Liver (tissue), 9 donors: Measurements from ENCODE around the gene KIF26B. TPM values are rescaled to one million over a fixed set of nuclear protein-coding genes. Genes with fewer than 3 reads are reported as not detected.

ENCODE experiments used
- DNase-seq: peaks from one replicate; pipeline ENCODE4 v3.0.0-alpha.2; 2017; ENCODE audit warnings: low spot score
- H3K27ac ChIP-seq, 2 donors: one replicate each; pipeline ENCODE4 v1.7.0; 2013; ENCODE audit warnings: inconsistent platforms in 2 of 2, low read length in 2 of 2, control low read depth in 1 of 2, low read depth in 1 of 2, mild to moderate bottlenecking in 1 of 2
- H3K27me3 ChIP-seq, 4 donors: one replicate each; pipeline versions ENCODE4 v1.6.1 to v1.7.0; 2013; ENCODE audit warnings: low read length in 3 of 4, inconsistent platforms in 1 of 4, mild to moderate bottlenecking in 1 of 4, moderate library complexity in 1 of 4; ENCODE audit not compliant: control insufficient read depth in 4 of 4, insufficient read depth in 4 of 4
- H3K36me3 ChIP-seq, 4 donors: one replicate each; pipeline versions ENCODE4 v1.6.1 to v1.7.0; 2013; ENCODE audit warnings: low read length in 3 of 4, mild to moderate bottlenecking in 3 of 4, low read depth in 1 of 4, moderate library complexity in 1 of 4; ENCODE audit not compliant: control insufficient read depth in 4 of 4, insufficient read depth in 3 of 4
- H3K4me1 ChIP-seq, 4 donors: one replicate each; pipeline versions ENCODE4 v1.6.1 to v1.7.0; 2013; ENCODE audit warnings: low read length in 3 of 4, mild to moderate bottlenecking in 3 of 4, moderate library complexity in 1 of 4; ENCODE audit not compliant: control insufficient read depth in 4 of 4, insufficient read depth in 4 of 4
- H3K4me3 ChIP-seq, 3 donors: one replicate each; pipeline versions ENCODE4 v1.6.1 to v1.7.0; 2013; ENCODE audit warnings: low read length in 3 of 3, control low read depth in 1 of 3, low read depth in 1 of 3, mild to moderate bottlenecking in 1 of 3
- H3K9ac ChIP-seq, 2 donors: one replicate each; pipeline ENCODE4 v1.7.0; 2013; ENCODE audit warnings: low read length in 2 of 2, mild to moderate bottlenecking in 2 of 2, moderate library complexity in 2 of 2, control low read depth in 1 of 2, low read depth in 1 of 2
- H3K9me3 ChIP-seq, 4 donors: one replicate each; pipeline versions ENCODE4 v1.6.1 to v1.7.0; 2013; ENCODE audit warnings: low read length in 3 of 4; ENCODE audit not compliant: control insufficient read depth in 4 of 4
- EGR1 ChIP-seq, 2 donors: IDR thresholded peaks; 2 replicates each; pipeline ENCODE4 v1.6.1; 2016 to 2018; ENCODE audit warnings: antibody characterized with exemption in 2 of 2, low read depth in 2 of 2
- FOXA1 ChIP-seq: IDR thresholded peaks from 2 replicates; pipeline ENCODE4 v1.6.1; 2016; ENCODE audit warnings: antibody characterized with exemption
- GABPA ChIP-seq, 2 donors: IDR thresholded peaks in 1 of 2; conservative IDR thresholded peaks in 1 of 2; 2 replicates each; pipeline ENCODE4 v1.6.1; 2016; ENCODE audit warnings: antibody characterized with exemption in 2 of 2, mild to moderate bottlenecking in 1 of 2, moderate library complexity in 1 of 2
- HNF4A ChIP-seq, 2 donors: conservative IDR thresholded peaks; 2 replicates each; pipeline ENCODE4 v1.6.1; 2016; ENCODE audit warnings: antibody characterized with exemption in 2 of 2, mild to moderate bottlenecking in 2 of 2
- HNF4G ChIP-seq: IDR thresholded peaks from 2 replicates; pipeline ENCODE4 v1.6.1; 2016; ENCODE audit warnings: antibody characterized with exemption
- JUND ChIP-seq, 2 donors: IDR thresholded peaks; 2 replicates each; pipeline ENCODE4 v1.6.1; 2016; ENCODE audit warnings: antibody characterized with exemption in 2 of 2
- NR2F2 ChIP-seq: IDR thresholded peaks from 2 replicates; pipeline ENCODE4 v1.6.1; 2016; ENCODE audit warnings: antibody characterized with exemption
- RAD21 ChIP-seq, 2 donors: IDR thresholded peaks; 2 replicates each; pipeline ENCODE4 v1.6.1; 2016; ENCODE audit warnings: antibody characterized with exemption in 2 of 2, mild to moderate bottlenecking in 2 of 2
- RXRA ChIP-seq, 2 donors: IDR thresholded peaks; 2 replicates each; pipeline ENCODE4 v1.6.1; 2017 to 2018; ENCODE audit warnings: antibody characterized with exemption in 2 of 2, mild to moderate bottlenecking in 1 of 2
- TAF1 ChIP-seq: conservative IDR thresholded peaks from 2 replicates; pipeline ENCODE4 v1.6.1; 2016; ENCODE audit warnings: antibody characterized with exemption, mild to moderate bottlenecking
- YY1 ChIP-seq: IDR thresholded peaks from 2 replicates; pipeline ENCODE4 v1.6.1; 2016; ENCODE audit warnings: antibody characterized with exemption, mild to moderate bottlenecking
- WGBS: extraction: QIAGEN DNeasy Blood & Tissue Kit; methylation state at CpG from one replicate; pipeline ENCODE4 v1.1.7; 2013; 5-methylcytosine and 5-hydroxymethylcytosine counted together
- polyA plus RNA-seq, 2 donors: library from polyadenylated mRNA; stranded (reverse) in 1 of 2; unstranded in 1 of 2; fragments of 200-250 nt in 1 of 2; fragments of >200 nt in 1 of 2; fragmentation: Nextera tagmentation in 1 of 2; extraction: Ambion mirVana in 1 of 2; gene quantifications; one replicate each; pipeline versions ENCODE4 v1.2.1 to v1.2.3, GENCODE V29; 2013 to 2015
- total RNA-seq, 2 donors: library from RNA; depleted of rRNA; stranded (reverse); fragments of >200 nt; gene quantifications; one replicate each; pipeline ENCODE4 v1.2.3, GENCODE V29; 2014
- TF ChIP-seq, protein P1 (sequence below): IDR thresholded peaks from 2 replicates; pipeline ENCODE4 v1.6.1; 2016; ENCODE audit warnings: antibody characterized with exemption, mild to moderate bottlenecking
- TF ChIP-seq, protein P2 (sequence below): IDR thresholded peaks from 2 replicates; pipeline ENCODE4 v1.6.1; 2016; ENCODE audit warnings: antibody characterized with exemption
- TF ChIP-seq, protein P3 (sequence below): fragments of 150-350 bp; IDR thresholded peaks from 2 replicates; pipeline ENCODE4 v1.5.1; 2017; ENCODE audit warnings: improper control_type of control experiment, low read depth, low read length; ENCODE audit not compliant: missing input control
- TF ChIP-seq, protein P4 (sequence below): IDR thresholded peaks from 2 replicates; pipeline ENCODE4 v1.6.1; 2016; ENCODE audit warnings: antibody characterized with exemption
- TF ChIP-seq, protein P5 (sequence below): IDR thresholded peaks from 2 replicates; pipeline ENCODE4 v1.6.1; 2016; ENCODE audit warnings: antibody characterized with exemption
- donor health status: healthy.
- donor health status: healthy.
- donor health status: healthy.
- donor health status: healthy.
- donor health status: healthy.

KIF26B gene
- total and polyA plus RNA-seq, 4 donors: 0.10 to 1.7 (median 0.34) TPM

DNA sequence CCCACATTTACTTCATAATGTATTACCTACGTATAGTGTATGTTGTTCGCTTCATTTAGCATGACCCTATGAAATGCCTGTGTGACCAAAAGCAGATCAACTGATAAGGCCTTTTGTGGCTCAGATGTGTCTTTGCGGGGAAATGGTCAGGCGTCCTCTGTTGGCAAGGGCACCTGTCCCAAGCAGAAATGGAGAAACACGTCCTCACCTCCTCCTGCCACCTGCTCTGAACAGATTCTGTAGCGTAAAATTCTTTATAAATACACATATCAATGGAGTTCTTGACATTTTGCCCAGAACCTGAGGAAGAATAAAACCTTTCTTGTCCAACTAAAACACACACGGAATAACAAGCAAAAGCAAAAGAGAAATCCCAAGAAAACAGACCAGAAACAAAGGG lies 417.9 kb downstream of the KIF26B start:
- H3K9me3 ChIP-seq: no peaks in the 10 kb centered on the region
- H3K27me3 ChIP-seq: no peaks in the 10 kb centered on the region
- no peak overlapping the region for H3K27ac ChIP-seq
- no peaks in the 10 kb centered on the region for H3K4me1 ChIP-seq
- no peaks in the 10 kb centered on the region for H3K36me3 ChIP-seq
- H3K9ac ChIP-seq: no peak overlapping the region
- DNase-seq: no peak
- no peak overlapping the region for H3K4me3 ChIP-seq
- 89% methylated on average over 7 of the region's 7 CpGs for WGBS
- TF ChIP-seq, protein P1, sequence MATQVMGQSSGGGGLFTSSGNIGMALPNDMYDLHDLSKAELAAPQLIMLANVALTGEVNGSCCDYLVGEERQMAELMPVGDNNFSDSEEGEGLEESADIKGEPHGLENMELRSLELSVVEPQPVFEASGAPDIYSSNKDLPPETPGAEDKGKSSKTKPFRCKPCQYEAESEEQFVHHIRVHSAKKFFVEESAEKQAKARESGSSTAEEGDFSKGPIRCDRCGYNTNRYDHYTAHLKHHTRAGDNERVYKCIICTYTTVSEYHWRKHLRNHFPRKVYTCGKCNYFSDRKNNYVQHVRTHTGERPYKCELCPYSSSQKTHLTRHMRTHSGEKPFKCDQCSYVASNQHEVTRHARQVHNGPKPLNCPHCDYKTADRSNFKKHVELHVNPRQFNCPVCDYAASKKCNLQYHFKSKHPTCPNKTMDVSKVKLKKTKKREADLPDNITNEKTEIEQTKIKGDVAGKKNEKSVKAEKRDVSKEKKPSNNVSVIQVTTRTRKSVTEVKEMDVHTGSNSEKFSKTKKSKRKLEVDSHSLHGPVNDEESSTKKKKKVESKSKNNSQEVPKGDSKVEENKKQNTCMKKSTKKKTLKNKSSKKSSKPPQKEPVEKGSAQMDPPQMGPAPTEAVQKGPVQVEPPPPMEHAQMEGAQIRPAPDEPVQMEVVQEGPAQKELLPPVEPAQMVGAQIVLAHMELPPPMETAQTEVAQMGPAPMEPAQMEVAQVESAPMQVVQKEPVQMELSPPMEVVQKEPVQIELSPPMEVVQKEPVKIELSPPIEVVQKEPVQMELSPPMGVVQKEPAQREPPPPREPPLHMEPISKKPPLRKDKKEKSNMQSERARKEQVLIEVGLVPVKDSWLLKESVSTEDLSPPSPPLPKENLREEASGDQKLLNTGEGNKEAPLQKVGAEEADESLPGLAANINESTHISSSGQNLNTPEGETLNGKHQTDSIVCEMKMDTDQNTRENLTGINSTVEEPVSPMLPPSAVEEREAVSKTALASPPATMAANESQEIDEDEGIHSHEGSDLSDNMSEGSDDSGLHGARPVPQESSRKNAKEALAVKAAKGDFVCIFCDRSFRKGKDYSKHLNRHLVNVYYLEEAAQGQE: no peak
- TF ChIP-seq YY1: no peak
- no peak for TF ChIP-seq HNF4G
- no peak for TF ChIP-seq RAD21 (IDR thresholded peaks at IDR 0.05)
- no peak for TF ChIP-seq EGR1 (IDR thresholded peaks at IDR 0.05; ENCODE audit: low read depth in 2 of 2)
- no peak for TF ChIP-seq RXRA (IDR thresholded peaks at IDR 0.05)
- no peak for TF ChIP-seq FOXA1
- TF ChIP-seq, protein P2, sequence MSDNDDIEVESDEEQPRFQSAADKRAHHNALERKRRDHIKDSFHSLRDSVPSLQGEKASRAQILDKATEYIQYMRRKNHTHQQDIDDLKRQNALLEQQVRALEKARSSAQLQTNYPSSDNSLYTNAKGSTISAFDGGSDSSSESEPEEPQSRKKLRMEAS: no peak
- no peak for TF ChIP-seq NR2F2
- TF ChIP-seq, protein P3, sequence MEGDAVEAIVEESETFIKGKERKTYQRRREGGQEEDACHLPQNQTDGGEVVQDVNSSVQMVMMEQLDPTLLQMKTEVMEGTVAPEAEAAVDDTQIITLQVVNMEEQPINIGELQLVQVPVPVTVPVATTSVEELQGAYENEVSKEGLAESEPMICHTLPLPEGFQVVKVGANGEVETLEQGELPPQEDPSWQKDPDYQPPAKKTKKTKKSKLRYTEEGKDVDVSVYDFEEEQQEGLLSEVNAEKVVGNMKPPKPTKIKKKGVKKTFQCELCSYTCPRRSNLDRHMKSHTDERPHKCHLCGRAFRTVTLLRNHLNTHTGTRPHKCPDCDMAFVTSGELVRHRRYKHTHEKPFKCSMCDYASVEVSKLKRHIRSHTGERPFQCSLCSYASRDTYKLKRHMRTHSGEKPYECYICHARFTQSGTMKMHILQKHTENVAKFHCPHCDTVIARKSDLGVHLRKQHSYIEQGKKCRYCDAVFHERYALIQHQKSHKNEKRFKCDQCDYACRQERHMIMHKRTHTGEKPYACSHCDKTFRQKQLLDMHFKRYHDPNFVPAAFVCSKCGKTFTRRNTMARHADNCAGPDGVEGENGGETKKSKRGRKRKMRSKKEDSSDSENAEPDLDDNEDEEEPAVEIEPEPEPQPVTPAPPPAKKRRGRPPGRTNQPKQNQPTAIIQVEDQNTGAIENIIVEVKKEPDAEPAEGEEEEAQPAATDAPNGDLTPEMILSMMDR: no peak
- TF ChIP-seq, protein P4, sequence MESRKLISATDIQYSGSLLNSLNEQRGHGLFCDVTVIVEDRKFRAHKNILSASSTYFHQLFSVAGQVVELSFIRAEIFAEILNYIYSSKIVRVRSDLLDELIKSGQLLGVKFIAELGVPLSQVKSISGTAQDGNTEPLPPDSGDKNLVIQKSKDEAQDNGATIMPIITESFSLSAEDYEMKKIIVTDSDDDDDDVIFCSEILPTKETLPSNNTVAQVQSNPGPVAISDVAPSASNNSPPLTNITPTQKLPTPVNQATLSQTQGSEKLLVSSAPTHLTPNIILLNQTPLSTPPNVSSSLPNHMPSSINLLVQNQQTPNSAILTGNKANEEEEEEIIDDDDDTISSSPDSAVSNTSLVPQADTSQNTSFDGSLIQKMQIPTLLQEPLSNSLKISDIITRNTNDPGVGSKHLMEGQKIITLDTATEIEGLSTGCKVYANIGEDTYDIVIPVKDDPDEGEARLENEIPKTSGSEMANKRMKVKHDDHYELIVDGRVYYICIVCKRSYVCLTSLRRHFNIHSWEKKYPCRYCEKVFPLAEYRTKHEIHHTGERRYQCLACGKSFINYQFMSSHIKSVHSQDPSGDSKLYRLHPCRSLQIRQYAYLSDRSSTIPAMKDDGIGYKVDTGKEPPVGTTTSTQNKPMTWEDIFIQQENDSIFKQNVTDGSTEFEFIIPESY: no peak
- no peak for TF ChIP-seq HNF4A (conservative IDR thresholded peaks at IDR 0.05)
- TF ChIP-seq, protein P5, sequence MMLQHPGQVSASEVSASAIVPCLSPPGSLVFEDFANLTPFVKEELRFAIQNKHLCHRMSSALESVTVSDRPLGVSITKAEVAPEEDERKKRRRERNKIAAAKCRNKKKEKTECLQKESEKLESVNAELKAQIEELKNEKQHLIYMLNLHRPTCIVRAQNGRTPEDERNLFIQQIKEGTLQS: no peak
- no peak for TF ChIP-seq JUND (IDR thresholded peaks at IDR 0.05)
- no peak for TF ChIP-seq TAF1

DNA sequence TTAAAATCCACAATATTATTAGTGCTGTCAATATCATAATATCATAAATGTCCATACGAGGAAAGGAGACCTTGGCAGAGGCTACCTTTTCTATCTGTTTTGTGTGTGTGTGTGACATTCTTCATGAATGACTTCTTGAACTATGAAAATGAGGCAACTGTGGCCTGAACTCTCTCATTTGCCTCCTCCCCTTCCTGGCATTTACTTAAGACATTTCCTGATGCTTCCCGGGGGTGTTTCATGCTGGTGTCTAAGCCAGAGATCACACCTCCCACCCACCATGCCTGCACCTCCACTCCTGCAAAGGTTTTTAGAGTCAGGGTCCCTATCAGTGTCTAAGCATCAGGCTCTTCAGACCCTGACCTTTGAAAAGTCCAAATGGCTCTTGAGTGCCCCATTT lies 420.9 kb downstream of the KIF26B start:
- no peak overlapping the region for H3K9ac ChIP-seq
- H3K4me1 ChIP-seq: no peaks in the 10 kb centered on the region
- no peaks in the 10 kb centered on the region for H3K27me3 ChIP-seq
- H3K36me3 ChIP-seq: no peaks in the 10 kb centered on the region
- 59% methylated on average over 2 of the region's 2 CpGs for WGBS
- no peak overlapping the region for H3K4me3 ChIP-seq
- no peak overlapping the region for H3K27ac ChIP-seq
- DNase-seq: no peak
- H3K9me3 ChIP-seq: no peaks in the 10 kb centered on the region
- TF ChIP-seq, protein P1: no peak
- TF ChIP-seq HNF4G (no peak), GABPA (IDR thresholded peaks at IDR 0.05 in 1 of 2, conservative IDR thresholded peaks at IDR 0.05 in 1 of 2) (no peak), RXRA (IDR thresholded peaks at IDR 0.05) (no peak), RAD21 (IDR thresholded peaks at IDR 0.05) (no peak), JUND (IDR thresholded peaks at IDR 0.05) (no peak), EGR1 (IDR thresholded peaks at IDR 0.05; ENCODE audit: low read depth in 2 of 2) (no peak)
- TF ChIP-seq, protein P2: no peak
- TF ChIP-seq, protein P4: no peak
- TF ChIP-seq, protein P5: no peak
